Astrocyte of the spinal cord (primary cell): ENCODE results near the gene PRRG3.

ENCODE experiments used
- DNase-seq: peaks from one replicate; pipeline ENCODE4 v3.0.0; 2011; ENCODE audit warnings: low read depth, low spot score
- H3K4me3 ChIP-seq: 2 replicates; pipeline ENCODE4 v1.5.1; 2011; ENCODE audit warnings: low read depth, mild to moderate bottlenecking, low read length, moderate library complexity
- CTCF ChIP-seq: IDR thresholded peaks from 2 replicates; pipeline ENCODE4 v1.5.1; 2012; ENCODE audit warnings: low read depth, mild to moderate bottlenecking, low read length, inconsistent platforms
- in situ Hi-C: cut with HindIII; loops from 2 replicates; pipeline ENCODE4 v1.10.0; 2017; ENCODE audit warnings: low sequenced_read_pairs

PRRG3 gene

GRCh38 chrX:151745651-151746050, 50.4 kb downstream of the PRRG3 start:
- no peak for DNase-seq
- TF ChIP-seq CTCF: no peak
- no peak overlapping the region for H3K4me3 ChIP-seq
- in situ Hi-C loops: no loop called here

- DNase-seq: no peak
- no peak for TF ChIP-seq CTCF
- H3K4me3 ChIP-seq: no peak overlapping the region
- in situ Hi-C loops: no loop called here
Measured at GRCh38 chrX:151746502-151746901, 51.2 kb downstream of the PRRG3 start.

- DNase-seq: no peak
- no peak overlapping the region for H3K4me3 ChIP-seq
- in situ Hi-C loops: no loop called here
- no peak for TF ChIP-seq CTCF
Measured at GRCh38 chrX:151750511-151750910, 55.3 kb downstream of the PRRG3 start.

GRCh38 chrX:151752847-151753246, 57.6 kb downstream of the PRRG3 start:
- in situ Hi-C loops: no loop called here
- H3K4me3 ChIP-seq: no peak overlapping the region
- no peak for TF ChIP-seq CTCF
- DNase-seq: no peak

- H3K4me3 ChIP-seq: no peak overlapping the region
- peak; percentile 68 for DNase-seq
- peak; percentile 84 for TF ChIP-seq CTCF
- in situ Hi-C loops: no loop called here
Measured at GRCh38 chrX:151753313-151754046, 58.2 kb downstream of the PRRG3 start.

- TF ChIP-seq CTCF: no peak
- peak; percentile 76 for DNase-seq
- in situ Hi-C loops: no loop called here
- no peak overlapping the region for H3K4me3 ChIP-seq
Measured at GRCh38 chrX:151754047-151754429, 58.8 kb downstream of the PRRG3 start.
